ENCODE results near the gene CADPS2.

DNA sequence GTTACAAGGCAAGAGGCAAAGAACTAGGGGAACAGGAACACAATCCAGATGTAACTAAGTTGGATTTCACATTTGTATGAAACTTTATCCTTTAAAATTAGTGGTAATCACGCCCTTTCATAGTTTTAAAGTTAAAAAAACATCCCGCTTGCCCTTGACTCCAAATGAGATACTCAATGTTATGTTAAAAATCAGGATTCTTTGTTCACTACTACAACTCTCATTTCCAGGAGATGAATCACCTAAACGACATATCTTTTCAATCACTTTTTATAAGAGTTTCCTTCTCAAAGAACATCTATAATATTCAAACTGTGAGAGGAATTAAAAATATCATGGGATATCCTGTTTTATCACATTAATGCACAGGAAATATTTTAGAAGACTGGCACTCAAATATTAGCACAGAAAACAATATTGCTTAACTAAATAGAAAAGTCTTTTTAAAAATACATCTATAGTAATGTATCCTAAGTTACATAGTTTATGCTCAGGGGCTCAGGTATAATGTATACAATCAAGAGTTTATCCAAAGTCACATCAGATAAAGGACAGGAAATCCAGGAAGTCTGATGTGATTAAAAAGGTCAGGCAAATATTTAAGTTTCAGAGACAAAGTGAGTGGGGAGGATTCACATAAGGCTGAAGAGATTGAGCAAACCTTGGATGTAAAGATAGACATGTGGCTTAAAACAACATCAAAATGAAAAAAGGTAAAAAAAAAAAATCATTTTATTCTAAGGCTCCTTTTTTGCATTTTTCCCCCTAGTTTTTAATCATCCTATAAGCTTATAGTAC lies 41.9 kb downstream of the CADPS2 start:
- TF ChIP-seq, protein P1, sequence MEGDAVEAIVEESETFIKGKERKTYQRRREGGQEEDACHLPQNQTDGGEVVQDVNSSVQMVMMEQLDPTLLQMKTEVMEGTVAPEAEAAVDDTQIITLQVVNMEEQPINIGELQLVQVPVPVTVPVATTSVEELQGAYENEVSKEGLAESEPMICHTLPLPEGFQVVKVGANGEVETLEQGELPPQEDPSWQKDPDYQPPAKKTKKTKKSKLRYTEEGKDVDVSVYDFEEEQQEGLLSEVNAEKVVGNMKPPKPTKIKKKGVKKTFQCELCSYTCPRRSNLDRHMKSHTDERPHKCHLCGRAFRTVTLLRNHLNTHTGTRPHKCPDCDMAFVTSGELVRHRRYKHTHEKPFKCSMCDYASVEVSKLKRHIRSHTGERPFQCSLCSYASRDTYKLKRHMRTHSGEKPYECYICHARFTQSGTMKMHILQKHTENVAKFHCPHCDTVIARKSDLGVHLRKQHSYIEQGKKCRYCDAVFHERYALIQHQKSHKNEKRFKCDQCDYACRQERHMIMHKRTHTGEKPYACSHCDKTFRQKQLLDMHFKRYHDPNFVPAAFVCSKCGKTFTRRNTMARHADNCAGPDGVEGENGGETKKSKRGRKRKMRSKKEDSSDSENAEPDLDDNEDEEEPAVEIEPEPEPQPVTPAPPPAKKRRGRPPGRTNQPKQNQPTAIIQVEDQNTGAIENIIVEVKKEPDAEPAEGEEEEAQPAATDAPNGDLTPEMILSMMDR (IDR thresholded peaks at IDR 0.05; ENCODE audit: low read depth, low read length, missing input control): no peak
- TF ChIP-seq EGR1 (IDR thresholded peaks at IDR 0.05; ENCODE audit: low read depth in 2 of 2) (no peak), JUND (IDR thresholded peaks at IDR 0.05) (no peak), RXRA (IDR thresholded peaks at IDR 0.05) (no peak), RAD21 (IDR thresholded peaks at IDR 0.05) (no peak), SP1 (IDR thresholded peaks at IDR 0.05) (no peak), GABPA (IDR thresholded peaks at IDR 0.05 in 1 of 2, conservative IDR thresholded peaks at IDR 0.05 in 1 of 2) (no peak), TAF1 (conservative IDR thresholded peaks at IDR 0.05) (no peak), HNF4A (conservative IDR thresholded peaks at IDR 0.05) (no peak)
- TF ChIP-seq, protein P2, sequence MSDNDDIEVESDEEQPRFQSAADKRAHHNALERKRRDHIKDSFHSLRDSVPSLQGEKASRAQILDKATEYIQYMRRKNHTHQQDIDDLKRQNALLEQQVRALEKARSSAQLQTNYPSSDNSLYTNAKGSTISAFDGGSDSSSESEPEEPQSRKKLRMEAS (IDR thresholded peaks at IDR 0.05): no peak
- TF ChIP-seq, protein P3, sequence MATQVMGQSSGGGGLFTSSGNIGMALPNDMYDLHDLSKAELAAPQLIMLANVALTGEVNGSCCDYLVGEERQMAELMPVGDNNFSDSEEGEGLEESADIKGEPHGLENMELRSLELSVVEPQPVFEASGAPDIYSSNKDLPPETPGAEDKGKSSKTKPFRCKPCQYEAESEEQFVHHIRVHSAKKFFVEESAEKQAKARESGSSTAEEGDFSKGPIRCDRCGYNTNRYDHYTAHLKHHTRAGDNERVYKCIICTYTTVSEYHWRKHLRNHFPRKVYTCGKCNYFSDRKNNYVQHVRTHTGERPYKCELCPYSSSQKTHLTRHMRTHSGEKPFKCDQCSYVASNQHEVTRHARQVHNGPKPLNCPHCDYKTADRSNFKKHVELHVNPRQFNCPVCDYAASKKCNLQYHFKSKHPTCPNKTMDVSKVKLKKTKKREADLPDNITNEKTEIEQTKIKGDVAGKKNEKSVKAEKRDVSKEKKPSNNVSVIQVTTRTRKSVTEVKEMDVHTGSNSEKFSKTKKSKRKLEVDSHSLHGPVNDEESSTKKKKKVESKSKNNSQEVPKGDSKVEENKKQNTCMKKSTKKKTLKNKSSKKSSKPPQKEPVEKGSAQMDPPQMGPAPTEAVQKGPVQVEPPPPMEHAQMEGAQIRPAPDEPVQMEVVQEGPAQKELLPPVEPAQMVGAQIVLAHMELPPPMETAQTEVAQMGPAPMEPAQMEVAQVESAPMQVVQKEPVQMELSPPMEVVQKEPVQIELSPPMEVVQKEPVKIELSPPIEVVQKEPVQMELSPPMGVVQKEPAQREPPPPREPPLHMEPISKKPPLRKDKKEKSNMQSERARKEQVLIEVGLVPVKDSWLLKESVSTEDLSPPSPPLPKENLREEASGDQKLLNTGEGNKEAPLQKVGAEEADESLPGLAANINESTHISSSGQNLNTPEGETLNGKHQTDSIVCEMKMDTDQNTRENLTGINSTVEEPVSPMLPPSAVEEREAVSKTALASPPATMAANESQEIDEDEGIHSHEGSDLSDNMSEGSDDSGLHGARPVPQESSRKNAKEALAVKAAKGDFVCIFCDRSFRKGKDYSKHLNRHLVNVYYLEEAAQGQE (IDR thresholded peaks at IDR 0.05): no peak

Measured in liver (tissue), 3 donors.